Stimulated activated CD4-positive, alpha-beta T cell treated with anti-CD3 and anti-CD28 coated beads, Interleukin-2, amount 100 ng/mL, for 4 hours (primary cell): ENCODE data around the gene ABCC6.
"Not testable (repeated sequence)": the region's sequence is repeated elsewhere in the genome, so short reads cannot be mapped to it uniquely, and the experiment has no call there.

Experiments used
- DNase-seq: peaks from one replicate; pipeline ENCODE4 v3.0.0-alpha.2; 2020; ENCODE audit warnings: low read depth

Gene ABCC6

GRCh38 chr16:16112450-16113053 is 110.7 kb downstream of the ABCC6 start:
- no peak for DNase-seq

GRCh38 chr16:16111639-16112038 is 111.7 kb downstream of the ABCC6 start:
- DNase-seq: no peak

- DNase-seq: no peak
Measured at GRCh38 chr16:16110111-16110490, 113.2 kb downstream of the ABCC6 start.

- DNase-seq: no peak
Measured at GRCh38 chr16:16109453-16110110, 113.7 kb downstream of the ABCC6 start.

GRCh38 chr16:16108759-16109158 is 114.5 kb downstream of the ABCC6 start:
- no peak for DNase-seq

- DNase-seq: no peak
Measured at GRCh38 chr16:16107839-16108238, 115.5 kb downstream of the ABCC6 start.

GRCh38 chr16:16106466-16106865 is 116.8 kb downstream of the ABCC6 start:
- no peak for DNase-seq

GRCh38 chr16:16105646-16106045 is 117.6 kb downstream of the ABCC6 start:
- no peak for DNase-seq

- not testable (repeated sequence) for DNase-seq
Measured at GRCh38 chr16:16104804-16105141, 118.5 kb downstream of the ABCC6 start.

GRCh38 chr16:16104132-16104803 is 119.0 kb downstream of the ABCC6 start:
- not testable (repeated sequence) for DNase-seq

- no peak for DNase-seq
Measured at GRCh38 chr16:16102738-16103137, 120.6 kb downstream of the ABCC6 start.

GRCh38 chr16:16101585-16101984 is 121.7 kb downstream of the ABCC6 start:
- DNase-seq: no peak

- DNase-seq: no peak
Measured at GRCh38 chr16:16100631-16101030, 122.7 kb downstream of the ABCC6 start.

GRCh38 chr16:16099320-16099719 is 124.0 kb downstream of the ABCC6 start:
- DNase-seq: no peak
